ENCODE data around the gene ARID2.

DNA sequence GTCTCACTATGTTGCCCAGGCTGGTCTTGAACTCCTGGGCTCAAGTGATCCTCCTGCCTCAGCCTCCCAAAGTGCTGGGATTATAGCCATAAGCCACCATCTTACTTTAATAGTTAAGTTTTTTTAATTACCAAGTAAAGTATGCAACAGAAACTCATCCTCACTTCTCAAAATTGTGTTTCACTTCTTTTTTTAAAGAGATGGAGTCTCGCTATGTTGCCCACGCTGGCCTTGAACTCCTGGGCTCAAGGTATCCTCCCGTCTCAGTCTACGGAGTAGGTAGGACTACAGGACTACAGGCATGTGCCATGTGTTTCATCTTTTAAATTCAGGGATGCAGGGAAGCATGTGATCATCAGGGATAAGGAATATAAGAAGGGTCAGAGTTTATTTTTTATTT is 17.2 kb upstream of the ARID2 start:
- TF ChIP-seq, protein P1, sequence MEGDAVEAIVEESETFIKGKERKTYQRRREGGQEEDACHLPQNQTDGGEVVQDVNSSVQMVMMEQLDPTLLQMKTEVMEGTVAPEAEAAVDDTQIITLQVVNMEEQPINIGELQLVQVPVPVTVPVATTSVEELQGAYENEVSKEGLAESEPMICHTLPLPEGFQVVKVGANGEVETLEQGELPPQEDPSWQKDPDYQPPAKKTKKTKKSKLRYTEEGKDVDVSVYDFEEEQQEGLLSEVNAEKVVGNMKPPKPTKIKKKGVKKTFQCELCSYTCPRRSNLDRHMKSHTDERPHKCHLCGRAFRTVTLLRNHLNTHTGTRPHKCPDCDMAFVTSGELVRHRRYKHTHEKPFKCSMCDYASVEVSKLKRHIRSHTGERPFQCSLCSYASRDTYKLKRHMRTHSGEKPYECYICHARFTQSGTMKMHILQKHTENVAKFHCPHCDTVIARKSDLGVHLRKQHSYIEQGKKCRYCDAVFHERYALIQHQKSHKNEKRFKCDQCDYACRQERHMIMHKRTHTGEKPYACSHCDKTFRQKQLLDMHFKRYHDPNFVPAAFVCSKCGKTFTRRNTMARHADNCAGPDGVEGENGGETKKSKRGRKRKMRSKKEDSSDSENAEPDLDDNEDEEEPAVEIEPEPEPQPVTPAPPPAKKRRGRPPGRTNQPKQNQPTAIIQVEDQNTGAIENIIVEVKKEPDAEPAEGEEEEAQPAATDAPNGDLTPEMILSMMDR (IDR thresholded peaks at IDR 0.05 in 8 of 11, conservative IDR thresholded peaks at IDR 0.05 in 3 of 11): no peak
- TF ChIP-seq POLR2AphosphoS5 (IDR thresholded peaks at IDR 0.05) (no peak), POLR2A (IDR thresholded peaks at IDR 0.05) (no peak)
